ENCODE results near the gene ALKBH4.

DNA sequence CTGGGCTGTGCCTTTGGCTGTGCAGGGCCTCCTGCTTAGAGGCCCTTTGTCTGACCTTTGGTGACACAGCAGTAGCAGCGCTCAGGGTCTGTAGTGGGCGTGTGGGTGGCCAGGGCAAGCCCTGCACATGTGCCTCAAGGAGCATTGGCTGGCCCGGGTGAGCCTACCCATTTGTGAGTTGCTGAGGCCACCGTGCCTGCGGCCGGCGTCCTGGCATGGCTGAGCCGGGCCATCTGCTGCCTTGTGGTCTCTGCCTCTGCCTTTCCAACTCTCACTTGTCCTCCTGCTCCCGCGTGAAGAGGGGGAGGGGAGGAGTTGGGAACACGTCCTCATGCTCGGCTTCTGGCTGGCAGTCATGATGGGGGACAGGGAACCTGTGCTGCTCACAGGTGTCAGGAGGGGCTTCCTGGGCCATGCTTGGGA is 40.5 kb downstream of the ALKBH4 start:
- TF ChIP-seq, protein P1, sequence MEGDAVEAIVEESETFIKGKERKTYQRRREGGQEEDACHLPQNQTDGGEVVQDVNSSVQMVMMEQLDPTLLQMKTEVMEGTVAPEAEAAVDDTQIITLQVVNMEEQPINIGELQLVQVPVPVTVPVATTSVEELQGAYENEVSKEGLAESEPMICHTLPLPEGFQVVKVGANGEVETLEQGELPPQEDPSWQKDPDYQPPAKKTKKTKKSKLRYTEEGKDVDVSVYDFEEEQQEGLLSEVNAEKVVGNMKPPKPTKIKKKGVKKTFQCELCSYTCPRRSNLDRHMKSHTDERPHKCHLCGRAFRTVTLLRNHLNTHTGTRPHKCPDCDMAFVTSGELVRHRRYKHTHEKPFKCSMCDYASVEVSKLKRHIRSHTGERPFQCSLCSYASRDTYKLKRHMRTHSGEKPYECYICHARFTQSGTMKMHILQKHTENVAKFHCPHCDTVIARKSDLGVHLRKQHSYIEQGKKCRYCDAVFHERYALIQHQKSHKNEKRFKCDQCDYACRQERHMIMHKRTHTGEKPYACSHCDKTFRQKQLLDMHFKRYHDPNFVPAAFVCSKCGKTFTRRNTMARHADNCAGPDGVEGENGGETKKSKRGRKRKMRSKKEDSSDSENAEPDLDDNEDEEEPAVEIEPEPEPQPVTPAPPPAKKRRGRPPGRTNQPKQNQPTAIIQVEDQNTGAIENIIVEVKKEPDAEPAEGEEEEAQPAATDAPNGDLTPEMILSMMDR (IDR thresholded peaks at IDR 0.05) = no peak
- no peak for TF ChIP-seq POLR2A (IDR thresholded peaks at IDR 0.05)
